A673 (cell line): Measurements from ENCODE around the gene RHOBTB3. TPM values are rescaled to one million over a fixed set of nuclear protein-coding genes. Genes with fewer than 3 reads are reported as not detected.

Source experiments
- BruUV-seq: library from RNA; stranded (reverse); fragments of 400-500 nt; replicated peaks from 2 replicates; lab custom pipeline; 2021; lab: Mats Ljungman, UMichigan
- CTCF ChIA-PET: fragments of 300-600 bp; sonication (Branson Sonifier 250); formaldehyde crosslinking; loops from one replicate; lab custom pipeline; 2022; ENCODE audit warnings: antibody characterized with exemption; lab: Charles Lee
- POLR2A ChIA-PET: fragments of 300-600 bp; sonication (Branson Sonifier 250); formaldehyde crosslinking; loops from one replicate; lab custom pipeline; 2022; ENCODE audit warnings: antibody characterized with exemption; ENCODE audit not compliant: low non-redundant PET; lab: Charles Lee
- DNase-seq: peaks from one replicate; pipeline ENCODE4 v3.0.0-alpha.2; 2015; ENCODE audit warnings: low spot score
- H3K27ac ChIP-seq: fragments of 200-600 bp; sonication (generic); 2 replicates; pipeline ENCODE4 v1.5.1; 2016; ENCODE audit warnings: mixed run types, low read depth, mild to moderate bottlenecking, mixed read lengths, antibody characterized with exemption, low read length; ENCODE audit not compliant: poor library complexity, severe bottlenecking
- H3K27me3 ChIP-seq: fragments of 200-600 bp; sonication (generic); replicated peaks from 2 replicates; pipeline ENCODE4 v1.6.1; 2017; ENCODE audit warnings: mixed run types, low read depth, mild to moderate bottlenecking, mixed read lengths, antibody characterized with exemption, low read length; ENCODE audit not compliant: insufficient read depth, poor library complexity
- H3K36me3 ChIP-seq: fragments of 200-600 bp; sonication (generic); 2 replicates; pipeline ENCODE4 v1.6.1; 2016; ENCODE audit warnings: mixed run types, mild to moderate bottlenecking, mixed read lengths, antibody characterized with exemption, low read length; ENCODE audit not compliant: insufficient read depth, poor library complexity, severe bottlenecking
- H3K4me1 ChIP-seq: fragments of 200-600 bp; sonication (generic); 2 replicates; pipeline ENCODE4 v1.6.1; 2017; ENCODE audit warnings: mixed run types, mild to moderate bottlenecking, mixed read lengths, antibody characterized with exemption, low read length; ENCODE audit not compliant: insufficient read depth, poor library complexity, severe bottlenecking
- H3K4me3 ChIP-seq: fragments of 200-600 bp; sonication (generic); 2 replicates; pipeline ENCODE4 v1.5.1; 2016; ENCODE audit warnings: low read depth, mixed run types, mild to moderate bottlenecking, mixed read lengths, low read length; ENCODE audit not compliant: poor library complexity, severe bottlenecking
- H3K9me3 ChIP-seq: fragments of 200-600 bp; sonication (generic); 2 replicates; pipeline ENCODE4 v1.6.1; 2016; ENCODE audit warnings: mixed run types, low read depth, mild to moderate bottlenecking, mixed read lengths, antibody characterized with exemption, low read length; ENCODE audit not compliant: poor library complexity, severe bottlenecking
- CTCF ChIP-seq: fragments of 300-800, 200-600 bp; sonication (generic); conservative IDR thresholded peaks from 2 replicates; pipeline ENCODE4 v1.5.1; 2017; ENCODE audit warnings: low read depth, mild to moderate bottlenecking, antibody characterized with exemption, low read length, moderate library complexity, mixed read lengths
- EZH2 ChIP-seq: fragments of 200-600 bp; sonication (generic); IDR thresholded peaks from 2 replicates; pipeline ENCODE4 v1.6.1; 2017; ENCODE audit warnings: borderline replicate concordance, low read depth, mild to moderate bottlenecking, mixed read lengths, antibody characterized with exemption, low read length; ENCODE audit not compliant: poor library complexity, severe bottlenecking
- intact Hi-C: fragments of 100-400 bp; cut with micrococcal nuclease; formaldehyde crosslinking; loops from one replicate; pipeline ENCODE4 v1.10.0; 2022; ENCODE audit not compliant: unreplicated experiment
- total RNA-seq: library from RNA; stranded (reverse); gene quantifications from 2 replicates; pipeline ENCODE4 v1.2.3, GENCODE V29; 2021

The RHOBTB3 gene
- total RNA-seq, 1 experiment from 2014 or later: 29.6 TPM

GRCh38 chr5:95780597-95780996 is 49.5 kb downstream of the RHOBTB3 start:
- no peak for TF ChIP-seq CTCF
- no peak for TF ChIP-seq EZH2
- H3K9me3 ChIP-seq: no peaks in the 10 kb centered on the region
- ChIA-PET POLR2A (no interaction called here), CTCF (interaction anchor here (0.6 to 1.6 kb wide), 10 partner anchors 9 to 116 kb away, joined by 3 to 24 read pairs (median 6); partner anchors contain the start of gene GLRX)
- no peaks in the 10 kb centered on the region for H3K4me1 ChIP-seq
- intact Hi-C loops: loop anchor here (5.0 kb wide), 2 partner anchors 138 to 557 kb away; no protein-coding TSS in a partner anchor
- no peak overlapping the region for H3K4me3 ChIP-seq
- no peaks in the 10 kb centered on the region for H3K36me3 ChIP-seq
- no TSS peak for BruUV-seq
- no peak for DNase-seq
- H3K27ac ChIP-seq: no peak overlapping the region
- H3K27me3 ChIP-seq: no peaks in the 10 kb centered on the region

DNA sequence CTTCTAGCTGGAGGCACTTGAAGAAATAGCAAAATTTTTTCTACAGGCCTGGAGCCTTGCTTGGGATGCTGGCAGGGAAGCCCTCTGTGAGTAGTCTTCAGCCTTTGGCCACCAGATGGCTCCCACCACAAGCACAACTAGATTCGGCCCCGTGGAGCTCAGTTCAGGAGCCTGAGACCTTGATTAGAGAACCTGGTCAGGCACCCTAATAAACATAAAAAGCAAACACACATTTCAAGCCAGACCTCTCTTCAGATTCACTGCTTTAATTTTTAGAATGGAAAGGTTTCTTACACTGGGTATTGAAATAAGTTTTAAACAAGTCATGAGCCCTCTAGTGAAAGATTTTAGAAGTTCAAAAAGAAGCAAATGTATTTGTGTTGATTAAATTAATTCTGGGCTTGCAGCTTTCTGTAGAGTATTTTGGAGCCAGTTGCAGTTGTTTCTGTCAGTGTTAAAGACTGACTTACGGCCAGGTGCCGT is 50.0 kb downstream of the RHOBTB3 start:
- H3K4me1 ChIP-seq: no peaks in the 10 kb centered on the region
- CTCF ChIA-PET: interaction anchor here (0.6 to 1.6 kb wide), 13 partner anchors 8 to 137 kb away, joined by 3 to 24 read pairs (median 6); partner anchors contain the start of gene GLRX
- intact Hi-C loops: loop anchor here (1.0 to 5.0 kb wide), 3 partner anchors 66 to 556 kb away; no protein-coding TSS in a partner anchor
- BruUV-seq: no TSS peak
- no peak overlapping the region for H3K4me3 ChIP-seq
- TF ChIP-seq EZH2 (no peak), CTCF (peak; percentile 97)
- DNase-seq: peak; percentile 84
- H3K36me3 ChIP-seq: no peaks in the 10 kb centered on the region
- H3K9me3 ChIP-seq: no peaks in the 10 kb centered on the region
- POLR2A ChIA-PET: interaction anchor here (0.7 kb wide), 1 partner anchor 62 kb away, joined by 5 read pairs; no protein-coding TSS in a partner anchor
- H3K27me3 ChIP-seq: no peaks in the 10 kb centered on the region
- no peak overlapping the region for H3K27ac ChIP-seq

DNA sequence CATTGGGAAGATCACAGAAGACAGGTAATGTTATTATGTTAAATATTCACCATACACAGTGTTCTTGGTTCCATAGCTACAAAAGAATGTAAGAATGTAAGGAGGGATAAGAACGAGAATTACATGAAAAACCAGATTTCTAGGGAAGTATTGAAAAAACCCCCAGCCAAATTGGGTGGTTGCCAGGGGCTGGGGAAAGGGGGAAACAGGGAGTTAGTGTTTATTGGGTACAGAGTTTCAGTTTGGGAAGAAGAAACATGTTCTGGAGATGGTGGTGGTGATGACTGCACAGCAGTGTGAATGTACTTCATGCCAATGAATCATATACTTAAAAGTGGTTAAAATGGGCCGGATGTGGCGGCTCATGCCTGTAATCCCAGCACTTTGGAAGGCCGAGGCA is 51.0 kb downstream of the RHOBTB3 start:
- ChIA-PET CTCF (interaction anchor here (1.2 to 1.6 kb wide), 2 partner anchors 53 to 118 kb away, joined by 3 to 6 read pairs; no protein-coding TSS in a partner anchor), POLR2A (interaction anchor here (0.7 kb wide), 1 partner anchor 61 kb away, joined by 5 read pairs; no protein-coding TSS in a partner anchor)
- intact Hi-C loops: loop anchor here (5.0 kb wide), 2 partner anchors 140 to 555 kb away; no protein-coding TSS in a partner anchor
- Histone ChIP-seq H3K9me3 (no peaks in the 10 kb centered on the region), H3K27ac (no peak overlapping the region), H3K36me3 (no peaks in the 10 kb centered on the region), H3K4me1 (no peaks in the 10 kb centered on the region), H3K4me3 (no peak overlapping the region), H3K27me3 (no peaks in the 10 kb centered on the region)
- no peak for DNase-seq
- TF ChIP-seq CTCF (no peak), EZH2 (no peak)
- BruUV-seq: no TSS peak
